CD4-positive, alpha-beta T cell (primary cell): ENCODE measurements around the gene KPNA1. TPM values are rescaled to one million over a fixed set of nuclear protein-coding genes. Genes with fewer than 3 reads are reported as not detected.

Source experiments
- ATAC-seq: fragments of 200-7000 bp; cut with Tn5 transposase; one replicate; pipeline ENCODE4 v1.10.0; 2022; ENCODE audit warnings: mild to moderate bottlenecking; ENCODE audit not compliant: poor library complexity
- CTCF ChIA-PET: fragments of 350-600 bp; sonication (Branson Sonifier 250); formaldehyde crosslinking; loops from one replicate; lab custom pipeline; 2021; ENCODE audit warnings: antibody characterized with exemption, inconsistent platforms; lab: Charles Lee
- POLR2A ChIA-PET: fragments of 350-600 bp; sonication (Branson Sonifier 250); formaldehyde crosslinking; loops from one replicate; lab custom pipeline; 2021; ENCODE audit warnings: antibody characterized with exemption, inconsistent platforms; lab: Charles Lee
- DNase-seq, 14 experiments: peaks; one replicate each; pipeline ENCODE4 v3.0.0-alpha.2; 2013 to 2020; ENCODE audit warnings: mixed read lengths in 2 of 14
- H3K27ac ChIP-seq, 2 donors: one replicate each; pipeline versions ENCODE4 v1.5.1 to v1.7.0; 2013; ENCODE audit warnings: low read length in 2 of 2, low read depth in 1 of 2, mild to moderate bottlenecking in 1 of 2
- H3K27me3 ChIP-seq, 2 experiments: 1 replicate in 1 of 2; 2 replicates in 1 of 2; pipeline versions ENCODE4 v1.6.1 to v1.7.0; 2013; ENCODE audit warnings: low read length in 2 of 2, control low read depth in 1 of 2, mild to moderate bottlenecking in 1 of 2, moderate library complexity in 1 of 2; ENCODE audit not compliant: insufficient read depth in 2 of 2, control insufficient read depth in 1 of 2
- H3K36me3 ChIP-seq: one replicate; pipeline ENCODE4 v1.6.1; 2013; ENCODE audit warnings: low read length, control low read depth; ENCODE audit not compliant: insufficient read depth
- H3K4me1 ChIP-seq: one replicate; pipeline ENCODE4 v1.6.1; 2013; ENCODE audit warnings: low read length, control low read depth; ENCODE audit not compliant: insufficient read depth
- H3K4me3 ChIP-seq: one replicate; pipeline ENCODE4 v1.5.1; 2013; ENCODE audit warnings: mild to moderate bottlenecking, low read length, moderate library complexity
- H3K9me3 ChIP-seq, 2 experiments: 1 replicate in 1 of 2; 2 replicates in 1 of 2; pipeline versions ENCODE4 v1.6.1 to v1.7.0; 2013; ENCODE audit warnings: low read length in 2 of 2, mild to moderate bottlenecking in 2 of 2, control low read depth in 1 of 2, moderate library complexity in 1 of 2; ENCODE audit not compliant: control insufficient read depth in 1 of 2, insufficient read depth in 1 of 2
- H3K27ac Mint-ChIP-seq: one replicate; pipeline ENCODE4 v1.8.0; 2020; ENCODE audit warnings: mixed read lengths
- H3K27me3 Mint-ChIP-seq: one replicate; pipeline ENCODE4 v1.8.0; 2021; ENCODE audit warnings: mixed read lengths
- H3K36me3 Mint-ChIP-seq: one replicate; pipeline ENCODE4 v1.8.0; 2021; ENCODE audit warnings: low read depth, mixed read lengths
- H3K4me1 Mint-ChIP-seq: one replicate; pipeline ENCODE4 v1.8.0; 2021; ENCODE audit warnings: low read depth, mixed read lengths
- H3K4me3 Mint-ChIP-seq: one replicate; pipeline ENCODE4 v1.8.0; 2020; ENCODE audit warnings: mild to moderate bottlenecking, mixed read lengths
- H3K9me3 Mint-ChIP-seq: one replicate; pipeline ENCODE4 v1.8.0; 2020; ENCODE audit warnings: mixed read lengths
- CTCF ChIP-seq: fragments of 200-600 bp; IDR thresholded peaks from one replicate; pipeline ENCODE4 v1.8.0; 2022; ENCODE audit warnings: antibody characterized with exemption, mild to moderate bottlenecking
- intact Hi-C, 2 experiments: fragments of 100-400 bp; cut with DNase I in 1 of 2; cut with micrococcal nuclease in 1 of 2; formaldehyde crosslinking; loops; one replicate each; pipeline versions ENCODE4 v1.15.1 to v1.9.0; 2023 to 2025; cut with DNase I, micrococcal nuclease
- total RNA-seq, 174 experiments: library from RNA in 2 of 174; stranded (reverse) in 2 of 174; gene quantifications; one replicate each; pipeline ENCODE4 v1.2.3 and lab custom pipeline; 2021 to 2026

KPNA1 gene
- total RNA-seq, 2 experiments from 2014 or later = 46.2 to 49.8 TPM

- TF ChIP-seq CTCF = no peak
- ChIA-PET CTCF (interaction anchor here (1.2 kb wide), 1 partner anchor 28 kb away, joined by 3 read pairs; no protein-coding TSS in a partner anchor), POLR2A (interaction anchor here (0.6 to 1.0 kb wide), 2 partner anchors 11 to 15 kb away, joined by 3 read pairs; no protein-coding TSS in a partner anchor)
- no peak overlapping the region for H3K27ac ChIP-seq
- peaks cover 6% of the 10 kb centered on the region for H3K4me1 ChIP-seq
- ATAC-seq (no peak), DNase-seq (no peak)
- no peaks in the 10 kb centered on the region for H3K27me3 Mint-ChIP-seq
- no peak overlapping the region for H3K27ac Mint-ChIP-seq
- no peak overlapping the region for H3K4me3 Mint-ChIP-seq
- no peaks in the 10 kb centered on the region for H3K9me3 ChIP-seq
- H3K4me3 ChIP-seq = no peak overlapping the region
- peaks cover 70% of the 10 kb centered on the region for H3K36me3 Mint-ChIP-seq
- intact Hi-C loops = no loop called here
- H3K9me3 Mint-ChIP-seq = no peaks in the 10 kb centered on the region
- H3K4me1 Mint-ChIP-seq = peaks cover 30% of the 10 kb centered on the region
- H3K27me3 ChIP-seq = no peaks in the 10 kb centered on the region
- H3K36me3 ChIP-seq = peaks cover 37% of the 10 kb centered on the region
Measured at GRCh38 chr3:122421101-122421500, 93.6 kb downstream of the KPNA1 start.

DNA sequence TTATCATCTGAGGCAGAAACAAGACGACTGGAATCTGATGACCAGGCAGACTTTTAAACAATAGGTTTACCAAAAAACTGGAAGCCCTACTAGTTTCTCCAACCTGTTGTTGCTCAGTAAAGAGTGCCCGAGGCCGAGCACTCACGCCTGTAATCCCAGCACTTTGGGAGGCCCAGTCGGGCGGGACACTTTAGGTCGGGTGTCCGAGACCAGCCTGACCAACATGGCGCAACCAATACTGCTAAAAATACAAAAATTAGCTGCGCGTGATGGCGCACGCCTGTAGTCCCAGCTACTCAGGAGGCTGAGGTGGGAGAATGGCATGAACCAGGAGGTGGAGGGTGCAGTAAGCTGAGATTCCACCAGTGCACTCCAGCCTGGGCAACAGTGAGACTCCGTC is 97.8 kb downstream of the KPNA1 start:
- peak overlapping the region; percentile 100 for H3K27ac Mint-ChIP-seq
- no peak for TF ChIP-seq CTCF
- intact Hi-C loops = loop anchor here (1.0 to 10.0 kb wide), 5 partner anchors 34 to 582 kb away; partner anchors contain the start of genes EAF2 (in 1 of the 2), HSPBAP1 (in 1 of the 2), IQCB1 (in 1 of the 2) and KPNA1 (in 1 of the 2)
- H3K27ac ChIP-seq = peak overlapping the region; percentile 90 to 91
- no peaks in the 10 kb centered on the region for H3K27me3 ChIP-seq
- POLR2A ChIA-PET = interaction anchor here (0.6 to 3.7 kb wide), 17 partner anchors 10 to 984 kb away, joined by 3 to 102 read pairs (median 7); partner anchors contain the start of genes DTX3L, FAM162A, HCLS1 and KPNA1
- CTCF ChIA-PET = interaction anchor here (0.8 to 4.5 kb wide), 4 partner anchors 24 to 96 kb away, joined by 3 to 30 read pairs (median 10); partner anchors contain the start of gene FAM162A
- no peaks in the 10 kb centered on the region for H3K9me3 ChIP-seq
- peak overlapping the region; percentile 97 for H3K4me3 Mint-ChIP-seq
- ATAC-seq = no peak
- peaks cover 18% of the 10 kb centered on the region for H3K36me3 ChIP-seq
- no peaks in the 10 kb centered on the region for H3K27me3 Mint-ChIP-seq
- peak overlapping the region; percentile 76 for H3K4me3 ChIP-seq
- H3K36me3 Mint-ChIP-seq = peaks cover 65% of the 10 kb centered on the region
- peaks cover 57% of the 10 kb centered on the region for H3K4me1 Mint-ChIP-seq
- DNase-seq = peak in 1 of 14 experiments; percentile 23
- peaks cover 22% of the 10 kb centered on the region for H3K4me1 ChIP-seq
- H3K9me3 Mint-ChIP-seq = no peaks in the 10 kb centered on the region

DNA sequence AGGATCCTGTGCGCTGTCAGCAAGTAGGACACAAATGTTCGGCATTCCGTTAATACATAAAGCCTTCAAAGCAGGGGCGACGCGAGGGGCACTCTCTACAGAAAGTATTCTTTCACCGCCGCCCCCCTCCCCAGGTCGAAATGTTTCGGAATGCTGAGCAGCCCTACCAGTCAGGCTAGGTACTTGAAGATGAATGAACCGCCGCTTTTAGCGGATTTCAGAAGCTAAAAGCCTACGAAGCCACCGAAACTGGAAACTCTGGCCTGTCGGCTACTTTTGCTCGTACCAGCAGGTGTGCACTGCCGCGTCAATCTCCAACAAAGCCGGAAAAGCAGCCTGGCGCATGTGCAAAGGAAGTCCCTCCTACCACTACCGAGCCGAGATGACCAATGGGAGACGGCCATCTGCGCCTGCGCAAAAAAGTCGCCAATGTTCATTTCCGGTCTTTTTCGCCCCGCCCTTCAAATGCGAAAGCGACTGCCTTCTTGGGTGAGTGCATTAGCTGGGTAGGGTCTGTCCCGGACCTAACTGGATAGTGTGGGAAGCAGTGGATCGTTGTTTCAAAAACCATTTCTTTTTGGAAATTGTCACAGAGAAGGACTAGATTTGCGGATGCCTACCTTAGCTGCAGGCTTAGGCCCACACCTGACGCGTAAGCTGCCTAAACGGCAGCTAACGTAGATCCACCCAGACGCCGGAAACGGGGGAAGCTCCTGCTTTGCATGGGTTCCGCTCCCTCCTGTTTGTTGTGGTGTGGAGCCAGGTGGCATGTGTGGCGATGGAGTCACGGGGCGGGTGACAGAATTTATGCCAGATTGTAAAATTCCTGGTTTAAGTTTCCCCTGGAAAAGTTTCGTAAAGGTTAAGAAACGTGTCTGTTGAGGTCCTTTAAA is 98.7 kb downstream of the KPNA1 start, which contains the start of gene WDR5B:
Gene WDR5B (minus strand): TSS at position 301 of the 893 bp plus-strand sequence. CDS start 534 bp downstream, outside the sequence.
- H3K4me3 ChIP-seq = peak within 1 kb of the TSS; percentile 76
- Mint-ChIP-seq H3K4me3 (peak within 1 kb of the TSS; percentile 97), H3K4me1 (peaks cover 59% of the 10 kb centered on the region), H3K9me3 (no peaks in the 10 kb centered on the region), H3K27ac (peak within 1 kb of the TSS; percentile 100), H3K27me3 (no peaks in the 10 kb centered on the region), H3K36me3 (peaks cover 60% of the 10 kb centered on the region)
- H3K27ac ChIP-seq = peak within 1 kb of the TSS; percentile 90 to 91
- ATAC-seq (peak; percentile 87), DNase-seq (peak; percentile 96 to 99 (median 98))
- intact Hi-C loops = loop anchor here (1.0 to 10.0 kb wide), 6 partner anchors 31 to 581 kb away; partner anchors contain the start of genes EAF2 (in 1 of the 2), FAM162A (in 1 of the 2), HSPBAP1 (in 1 of the 2) and IQCB1 (in 1 of the 2)
- CTCF ChIA-PET = interaction anchor here (1.0 to 4.5 kb wide), 5 partner anchors 23 to 264 kb away, joined by 3 to 30 read pairs (median 8); partner anchors contain the start of genes FAM162A and PARP14
- POLR2A ChIA-PET = interaction anchor here (0.6 to 3.7 kb wide), 26 partner anchors 8 to 1169 kb away, joined by 3 to 102 read pairs (median 4); partner anchors contain the start of genes DTX3L, FAM162A, HACD2 and HCLS1
- no peak for TF ChIP-seq CTCF
- H3K36me3 ChIP-seq = peaks cover 16% of the 10 kb centered on the region
- H3K9me3 ChIP-seq = no peaks in the 10 kb centered on the region
- H3K27me3 ChIP-seq = no peaks in the 10 kb centered on the region
- H3K4me1 ChIP-seq = peaks cover 22% of the 10 kb centered on the region
